Type B pancreatic cell (in vitro differentiated cells): ENCODE results near the gene DGKI. TPM values are rescaled to one million over a fixed set of nuclear protein-coding genes. Genes with fewer than 3 reads are reported as not detected.

Experiments used
- DNase-seq: peaks from one replicate; pipeline ENCODE4 v3.0.0; 2021; ENCODE audit warnings: mixed read lengths; ENCODE audit not compliant: unreplicated experiment; ENCODE audit errors: extremely low spot score
- H3K27ac Mint-ChIP-seq: 2 replicates; pipeline ENCODE4 v1.8.0; 2021; ENCODE audit warnings: mild to moderate bottlenecking, mixed read lengths
- H3K27me3 Mint-ChIP-seq: 2 replicates; pipeline ENCODE4 v1.8.0; 2021; ENCODE audit warnings: mixed read lengths
- H3K36me3 Mint-ChIP-seq: 2 replicates; pipeline ENCODE4 v1.8.0; 2021; ENCODE audit warnings: mixed read lengths
- H3K4me1 Mint-ChIP-seq: one replicate; pipeline ENCODE4 v1.8.0; 2021; ENCODE audit warnings: mixed read lengths; ENCODE audit not compliant: unreplicated experiment
- H3K4me3 Mint-ChIP-seq: 2 replicates; pipeline ENCODE4 v1.8.0; 2021; ENCODE audit warnings: mild to moderate bottlenecking, mixed read lengths
- H3K9me3 Mint-ChIP-seq: 2 replicates; pipeline ENCODE4 v1.8.0; 2021; ENCODE audit warnings: mixed read lengths
- CTCF ChIP-seq: fragments of 200-600 bp; sonication (generic); conservative IDR thresholded peaks from 2 replicates; pipeline ENCODE4 v1.5.0; 2021; ENCODE audit warnings: antibody characterized with exemption, mild to moderate bottlenecking
- total RNA-seq: library from RNA; stranded (reverse); gene quantifications from 2 replicates; pipeline ENCODE4 v1.2.1, GENCODE V29; 2021; ENCODE audit warnings: low replicate concordance

The DGKI gene
- total RNA-seq, 1 donor from 2014 or later: 2.8 TPM

DNA sequence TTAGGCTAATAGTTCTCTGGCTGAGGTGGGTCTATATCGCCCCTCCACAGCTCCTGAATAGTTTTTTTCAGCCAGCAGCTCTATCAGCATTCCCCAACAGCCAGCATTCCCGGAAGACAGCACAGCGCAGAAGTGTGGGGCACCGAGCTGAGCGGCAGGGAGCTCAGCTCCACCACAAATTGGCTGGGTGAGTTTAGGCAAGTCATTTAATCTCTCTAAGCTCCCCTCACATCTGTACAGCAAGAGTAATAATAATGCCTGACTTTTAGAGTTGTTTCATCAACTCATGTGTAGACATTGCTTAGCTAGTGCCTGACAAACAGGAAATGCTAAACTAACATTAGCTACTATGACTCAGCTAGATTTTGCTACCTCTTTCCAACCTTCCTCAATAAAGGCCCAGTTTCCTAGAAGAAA lies 255.3 kb downstream of the DGKI start:
- Mint-ChIP-seq H3K27ac (no peak overlapping the region), H3K9me3 (no peaks in the 10 kb centered on the region), H3K27me3 (no peaks in the 10 kb centered on the region), H3K4me1 (peaks cover 22% of the 10 kb centered on the region), H3K4me3 (no peak overlapping the region), H3K36me3 (no peaks in the 10 kb centered on the region)
- TF ChIP-seq CTCF: no peak
- DNase-seq: no peak

- Mint-ChIP-seq H3K4me3 (no peak overlapping the region), H3K9me3 (no peaks in the 10 kb centered on the region), H3K27ac (no peak overlapping the region), H3K27me3 (no peaks in the 10 kb centered on the region), H3K4me1 (peaks cover 23% of the 10 kb centered on the region), H3K36me3 (no peaks in the 10 kb centered on the region)
- TF ChIP-seq CTCF: no peak
- no peak for DNase-seq
Observed at GRCh38 chr7:137590756-137591305, 255.9 kb downstream of the DGKI start.

DNA sequence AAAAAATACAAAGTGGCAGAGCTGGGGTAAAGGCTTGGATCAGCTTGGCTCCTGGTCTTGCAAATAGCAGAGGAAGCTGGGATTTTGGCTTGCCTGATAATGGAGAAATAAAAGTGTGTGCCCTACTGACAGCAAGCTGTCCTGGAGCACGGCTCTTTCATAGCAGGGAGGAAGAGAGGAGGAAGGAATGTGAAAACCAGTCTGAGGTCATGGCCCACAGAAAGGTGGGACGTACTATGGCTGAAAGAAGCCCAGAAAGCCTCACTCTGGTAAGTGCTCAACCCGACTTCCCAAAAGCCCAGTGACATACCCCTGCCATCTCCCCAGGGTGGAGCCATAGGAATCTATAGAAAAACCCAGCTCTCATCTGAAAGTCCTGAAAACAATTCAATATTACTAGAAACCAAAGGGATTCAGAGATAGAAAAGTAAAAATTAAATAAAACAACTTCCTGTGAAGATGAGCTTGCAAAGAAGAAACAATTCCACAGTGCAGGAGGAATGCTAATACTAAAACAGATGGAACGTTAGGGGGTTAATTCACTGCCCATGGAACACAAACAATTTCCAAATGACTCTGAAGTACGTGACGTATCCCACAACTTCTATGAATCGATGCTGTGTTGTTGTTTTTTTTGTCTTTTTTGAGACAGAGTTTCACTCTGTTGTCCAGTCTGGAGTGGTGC lies 256.6 kb downstream of the DGKI start:
- no peaks in the 10 kb centered on the region for H3K36me3 Mint-ChIP-seq
- peaks cover 23% of the 10 kb centered on the region for H3K4me1 Mint-ChIP-seq
- no peak for DNase-seq
- no peak for TF ChIP-seq CTCF
- H3K27me3 Mint-ChIP-seq: no peaks in the 10 kb centered on the region
- H3K4me3 Mint-ChIP-seq: no peak overlapping the region
- no peaks in the 10 kb centered on the region for H3K9me3 Mint-ChIP-seq
- no peak overlapping the region for H3K27ac Mint-ChIP-seq

- H3K27me3 Mint-ChIP-seq: no peaks in the 10 kb centered on the region
- no peaks in the 10 kb centered on the region for H3K9me3 Mint-ChIP-seq
Observed at GRCh38 chr7:137587326-137587725, 259.4 kb downstream of the DGKI start.

DNA sequence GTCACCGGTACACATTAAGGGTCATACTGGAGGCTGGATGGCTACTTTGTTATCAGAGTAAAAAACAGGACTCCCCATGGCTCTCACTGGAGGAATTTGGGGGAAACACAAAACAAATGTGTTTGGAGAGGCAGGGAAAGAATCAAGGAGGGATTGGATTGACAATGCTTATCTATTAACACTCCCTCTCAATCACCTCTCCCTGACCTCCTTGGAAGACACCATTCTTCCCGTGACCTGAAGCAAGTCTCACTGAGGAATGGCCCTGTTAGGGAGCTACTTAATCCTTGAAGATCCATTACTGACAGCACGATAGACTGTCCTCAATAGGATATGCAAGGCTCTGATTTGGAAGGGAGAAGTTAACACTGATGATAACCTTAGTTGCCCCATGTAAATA lies 261.2 kb downstream of the DGKI start:
- Mint-ChIP-seq H3K4me3 (no peak overlapping the region), H3K27ac (no peak overlapping the region), H3K36me3 (no peaks in the 10 kb centered on the region), H3K9me3 (no peaks in the 10 kb centered on the region), H3K4me1 (peaks cover 23% of the 10 kb centered on the region), H3K27me3 (no peaks in the 10 kb centered on the region)
- no peak for TF ChIP-seq CTCF
- DNase-seq: no peak

More at GRCh38 chr7:137587326-137587725, 259.4 kb downstream of the DGKI start:
- no peak overlapping the region for H3K27ac Mint-ChIP-seq
- no peak overlapping the region for H3K4me3 Mint-ChIP-seq
- no peak for TF ChIP-seq CTCF
- H3K4me1 Mint-ChIP-seq: peaks cover 23% of the 10 kb centered on the region
- no peaks in the 10 kb centered on the region for H3K36me3 Mint-ChIP-seq
- no peak for DNase-seq
